HG02610 (cell line): ENCODE data around the gene LBX1.
"Not testable (repeated sequence)": the region's sequence is repeated elsewhere in the genome, so short reads cannot be mapped to it uniquely, and the experiment has no call there.

Experiments used
- ATAC-seq: cut with Tn5 transposase; IDR thresholded peaks from one replicate; pipeline ENCODE4 v1.9.1; 2021; ENCODE audit warnings: mild to moderate bottlenecking, moderate library complexity; ENCODE audit not compliant: unreplicated experiment

The LBX1 gene

GRCh38 chr10:101214446-101215396, 14.5 kb downstream of the LBX1 start:
- peak; percentile 58 for ATAC-seq

- ATAC-seq = no peak
Measured at GRCh38 chr10:101208543-101208942, 20.7 kb downstream of the LBX1 start.

GRCh38 chr10:101207026-101207425, 22.2 kb downstream of the LBX1 start:
- no peak for ATAC-seq

GRCh38 chr10:101202667-101203066, 26.6 kb downstream of the LBX1 start:
- not testable (repeated sequence) for ATAC-seq

GRCh38 chr10:101198326-101198977, 30.8 kb downstream of the LBX1 start:
- ATAC-seq = not testable (repeated sequence)

GRCh38 chr10:101195921-101196320, 33.3 kb downstream of the LBX1 start:
- no peak for ATAC-seq

- no peak for ATAC-seq
Measured at GRCh38 chr10:101189461-101190401, 39.5 kb downstream of the LBX1 start.

- ATAC-seq = no peak
Measured at GRCh38 chr10:101188942-101189341, 40.3 kb downstream of the LBX1 start.

- ATAC-seq = no peak
Measured at GRCh38 chr10:101183458-101184183, 45.6 kb downstream of the LBX1 start.

- no peak for ATAC-seq
Measured at GRCh38 chr10:101182936-101183335, 46.3 kb downstream of the LBX1 start.
